A549 (cell line): ENCODE measurements around the gene THOC2.

Experiments used
- CHD2 ChIP-seq: fragments of 150-350 bp; IDR thresholded peaks from 2 replicates; pipeline ENCODE4 v1.6.1; 2014; ENCODE audit warnings: low read length; ENCODE audit not compliant: partially characterized antibody
- CTCF ChIP-seq: fragments of >200 bp; sonication (Bioruptor Twin); formaldehyde crosslinking; IDR thresholded peaks from 3 replicates; pipeline ENCODE4 v1.5.1; 2016
- HOXB5 ChIP-seq: fragments of 250-450 bp; sonication (Bioruptor Pico); IDR thresholded peaks from 2 replicates; pipeline ENCODE4 v1.5.0; 2020; ENCODE audit warnings: mild to moderate bottlenecking, moderate library complexity
- POLR2A ChIP-seq: IDR thresholded peaks from 2 replicates; pipeline ENCODE4 v1.6.1; 2012; ENCODE audit warnings: mild to moderate bottlenecking, low read length

- TF ChIP-seq HOXB5 (CRISPR knock-in tag): no peak
- no peak for TF ChIP-seq POLR2A
- TF ChIP-seq CTCF: no peak
- no peak for TF ChIP-seq CHD2
Observed at GRCh38 chrX:123773258-123773988, 40.6 kb upstream of the THOC2 start.
